Stimulated activated CD8-positive, alpha-beta memory T cell treated with anti-CD3 and anti-CD28 coated beads, Interleukin-7, amount 100 ng/mL, for 24 hours (primary cell): ENCODE results near the gene SMAD3.

Experiments
- DNase-seq: peaks from one replicate; pipeline ENCODE4 v3.0.0-alpha.2; 2020; ENCODE audit warnings: low read depth

The SMAD3 gene

DNA sequence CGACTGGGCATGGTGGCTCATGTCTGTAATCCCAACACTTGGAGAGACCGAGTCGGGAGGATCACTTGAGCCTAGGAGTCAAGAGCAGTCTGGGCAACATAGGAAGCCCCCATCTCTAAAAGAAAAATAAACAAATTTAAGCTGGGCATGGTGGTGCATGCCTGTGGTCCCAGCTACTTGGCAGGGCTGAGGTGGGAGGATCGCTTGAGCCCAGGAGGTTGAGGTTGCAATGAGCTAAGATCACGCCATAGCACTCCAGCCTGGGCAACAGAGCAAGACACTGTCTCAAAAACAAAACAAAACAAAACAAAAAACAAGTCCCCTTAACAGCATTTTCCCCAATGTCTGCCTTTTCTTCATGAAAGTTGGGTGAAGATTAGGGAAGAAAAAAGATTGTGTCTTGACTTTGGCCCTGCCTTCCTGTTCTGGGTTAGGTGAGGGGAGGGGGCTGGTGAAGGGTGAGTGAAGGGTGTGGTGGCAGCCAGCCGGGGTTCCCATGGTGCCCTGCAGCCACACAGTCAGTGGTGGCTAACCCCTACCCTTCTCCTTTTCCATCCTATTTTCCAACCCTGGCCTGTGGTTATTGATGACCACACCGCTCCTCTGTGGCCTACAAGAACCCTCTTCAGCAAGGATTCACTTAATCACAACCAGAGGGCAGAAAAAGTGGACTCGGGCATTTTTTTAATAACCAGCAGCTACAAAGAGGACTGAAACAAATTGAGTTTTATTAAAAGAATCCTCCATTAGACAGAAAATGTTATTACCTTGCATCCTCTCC lies 28.4 kb upstream of the SMAD3 start:
- DNase-seq, result no peak

DNA sequence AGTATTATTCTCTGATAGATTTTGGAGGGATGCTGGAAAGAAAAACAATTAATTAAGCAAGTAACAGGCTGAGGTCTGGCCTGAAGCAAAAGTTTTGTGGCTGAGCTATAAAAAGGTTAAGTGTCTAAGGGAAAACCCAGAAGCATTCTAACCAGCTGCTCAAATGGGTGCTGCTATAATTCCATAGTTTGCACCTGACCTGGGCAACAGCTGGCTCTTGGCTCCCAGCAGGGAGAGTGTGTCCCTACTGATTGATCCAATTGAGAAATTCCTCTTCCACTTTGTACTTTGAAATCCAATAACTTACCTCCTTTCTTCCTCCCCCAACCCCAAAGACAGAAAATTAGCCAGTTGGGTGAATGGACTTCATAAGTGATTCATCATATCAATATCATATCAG lies 27.7 kb upstream of the SMAD3 start:
- no peak for DNase-seq

DNA sequence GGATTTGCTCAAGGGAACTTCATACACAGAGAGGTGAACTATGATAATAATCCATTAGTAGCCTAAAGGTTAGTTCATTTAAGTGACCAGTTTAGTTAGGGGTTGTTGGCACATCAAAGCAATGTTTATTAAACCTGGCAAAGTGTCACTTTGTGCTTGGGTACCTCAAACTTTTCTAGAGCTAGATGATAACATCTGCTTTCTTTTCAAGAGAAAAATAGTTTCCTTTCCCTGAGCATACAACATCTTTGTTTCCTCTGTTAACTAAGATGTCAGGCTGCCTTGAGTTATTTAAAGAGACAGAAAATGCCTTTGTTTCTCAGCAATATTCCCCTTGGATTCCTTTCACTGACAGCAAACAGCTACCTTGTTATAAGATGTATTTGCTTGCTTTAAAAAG lies 26.7 kb upstream of the SMAD3 start:
- DNase-seq, result no peak

DNA sequence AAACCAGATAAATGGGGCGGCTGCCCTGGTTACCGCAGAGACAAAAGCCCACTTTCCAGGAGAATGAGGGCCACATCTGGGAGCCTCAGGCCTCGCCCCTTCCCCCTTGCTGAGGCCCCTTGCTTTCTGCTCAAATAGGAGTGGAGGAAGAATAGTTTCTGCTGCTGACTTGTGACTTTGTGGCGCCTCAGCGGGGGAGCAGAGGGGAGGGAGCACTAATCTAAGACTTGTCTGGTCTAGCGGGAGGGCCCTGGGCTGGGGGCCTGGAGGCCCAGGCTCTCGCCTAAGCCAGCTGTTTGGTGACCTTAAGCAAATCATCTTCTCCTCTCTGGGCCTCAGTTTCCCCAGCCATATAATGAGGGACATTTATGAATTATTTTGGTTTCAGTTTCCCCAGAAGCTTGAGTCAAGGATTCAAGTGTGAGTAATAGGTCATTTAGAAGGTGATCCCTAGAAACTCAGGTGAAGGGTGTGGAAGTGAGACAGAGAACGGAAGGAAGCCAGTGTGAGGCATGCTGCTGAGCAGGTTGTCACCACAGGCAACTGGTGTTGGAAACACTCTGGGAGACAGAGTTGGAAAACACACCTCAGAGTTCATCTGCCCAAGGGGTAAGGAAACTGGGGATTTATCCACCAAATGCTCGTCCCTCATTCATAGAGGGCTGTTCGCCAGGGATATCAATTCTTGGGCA lies 25.9 kb upstream of the SMAD3 start:
- DNase-seq, result no peak

DNA sequence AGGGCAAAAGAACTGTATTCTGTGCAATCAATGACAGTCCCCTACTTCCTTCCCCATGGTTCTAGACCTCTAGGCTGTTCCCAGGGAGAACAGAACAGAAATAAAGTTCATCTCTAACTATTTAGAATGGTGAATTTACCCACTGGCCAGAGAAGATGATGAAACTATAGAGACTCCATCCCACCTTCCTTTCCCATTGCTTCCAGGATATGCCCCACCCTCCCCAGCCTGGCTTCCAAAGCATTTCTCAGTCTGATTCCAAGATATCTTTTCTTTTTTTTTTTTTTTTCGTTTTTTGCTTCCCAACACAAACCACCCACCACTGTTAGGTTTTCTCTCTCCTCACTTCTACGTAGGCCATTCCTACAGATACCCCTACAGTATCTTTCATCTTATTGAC lies 25.1 kb upstream of the SMAD3 start:
- DNase-seq, result no peak

DNA sequence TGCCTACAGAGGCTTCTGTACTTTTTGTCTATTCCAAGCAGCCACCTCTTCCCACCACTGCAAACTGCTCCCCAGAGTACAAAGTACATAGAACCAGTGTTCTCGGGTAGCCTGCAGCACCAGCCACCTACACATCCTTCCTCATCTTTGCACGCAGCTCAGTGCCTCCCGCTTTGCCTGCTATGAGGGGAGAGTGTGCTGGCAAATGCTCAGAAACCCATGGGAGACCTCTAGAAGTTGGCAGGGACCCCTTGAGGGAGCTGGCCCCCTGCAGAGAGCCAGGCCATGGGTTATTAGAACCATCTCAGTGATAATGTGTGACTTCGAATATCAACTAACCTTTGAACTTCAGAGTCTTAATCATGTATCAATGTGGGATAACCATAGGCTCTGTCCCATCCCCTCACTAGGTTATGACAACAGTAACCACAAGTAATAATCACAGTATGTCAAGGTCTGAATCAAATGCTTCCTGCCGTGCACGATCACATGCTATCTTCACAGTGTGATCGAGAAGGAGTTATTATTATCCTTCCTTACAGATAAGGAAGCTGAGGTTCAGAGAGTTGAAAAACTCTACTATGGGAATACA lies 22.8 kb upstream of the SMAD3 start:
- no peak for DNase-seq

DNA sequence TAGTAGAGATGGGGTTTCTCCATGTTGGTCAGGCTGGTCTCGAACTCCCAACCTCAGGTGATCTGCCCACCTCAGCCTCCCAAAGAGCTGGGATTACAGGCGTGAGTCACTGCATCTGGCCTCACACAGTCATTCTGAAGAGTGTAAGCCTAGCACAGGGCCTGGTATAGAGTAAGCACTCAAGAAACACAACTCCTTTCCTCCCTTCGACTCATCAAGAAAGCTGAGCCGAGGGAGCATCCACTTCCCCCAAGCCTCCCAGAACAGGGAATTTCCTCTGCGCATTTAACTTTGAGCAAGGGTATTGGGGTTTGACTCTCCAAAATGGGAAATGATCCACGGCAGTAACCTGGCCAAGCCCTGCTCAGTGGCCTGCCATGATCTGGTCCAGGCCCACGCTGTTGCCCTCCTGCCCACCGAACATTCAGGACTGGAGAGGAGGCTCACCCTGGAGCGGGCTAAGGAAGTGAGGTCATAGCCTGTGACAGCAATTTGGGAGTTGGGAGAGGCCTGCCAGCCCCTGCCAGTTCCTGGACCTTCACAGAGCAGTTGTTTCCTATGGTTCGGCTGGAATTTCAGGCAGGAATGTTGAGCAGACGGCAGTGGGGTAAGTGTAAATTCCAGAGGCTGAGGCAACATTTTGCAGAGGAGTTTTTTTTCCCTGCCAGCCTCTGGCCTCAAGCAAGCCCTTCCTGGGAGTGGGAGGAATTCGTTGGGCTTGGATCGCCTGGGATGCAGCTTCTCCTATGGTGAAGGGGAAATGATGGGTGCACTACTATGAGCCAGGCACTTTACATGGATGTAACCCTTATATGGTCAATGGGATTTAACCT lies 21.2 kb upstream of the SMAD3 start:
- no peak for DNase-seq

DNA sequence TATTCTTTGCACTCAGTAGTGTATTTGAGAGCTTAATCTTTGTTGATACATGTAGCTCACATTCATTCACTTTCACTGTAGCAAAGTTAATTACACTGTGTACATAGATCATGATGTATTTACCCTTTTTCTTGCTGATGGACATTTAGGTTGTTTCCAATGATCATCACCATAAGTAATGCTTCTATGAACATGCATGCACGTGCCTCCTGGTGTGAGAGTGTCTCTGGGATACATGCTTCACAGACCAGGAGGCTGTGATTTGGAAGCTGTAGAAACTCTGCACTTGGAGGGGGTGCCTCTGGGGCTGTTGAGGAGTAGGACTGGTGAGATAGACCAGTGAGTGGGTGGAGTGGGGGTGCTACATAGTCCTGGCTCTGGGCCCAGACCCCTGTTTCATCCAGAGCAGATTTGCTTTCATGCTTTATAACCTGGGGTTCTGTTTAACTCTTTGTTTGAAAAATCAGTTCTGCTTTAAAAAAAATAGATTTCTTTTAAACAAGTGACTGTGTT lies 18.2 kb upstream of the SMAD3 start:
- DNase-seq, result no peak

DNA sequence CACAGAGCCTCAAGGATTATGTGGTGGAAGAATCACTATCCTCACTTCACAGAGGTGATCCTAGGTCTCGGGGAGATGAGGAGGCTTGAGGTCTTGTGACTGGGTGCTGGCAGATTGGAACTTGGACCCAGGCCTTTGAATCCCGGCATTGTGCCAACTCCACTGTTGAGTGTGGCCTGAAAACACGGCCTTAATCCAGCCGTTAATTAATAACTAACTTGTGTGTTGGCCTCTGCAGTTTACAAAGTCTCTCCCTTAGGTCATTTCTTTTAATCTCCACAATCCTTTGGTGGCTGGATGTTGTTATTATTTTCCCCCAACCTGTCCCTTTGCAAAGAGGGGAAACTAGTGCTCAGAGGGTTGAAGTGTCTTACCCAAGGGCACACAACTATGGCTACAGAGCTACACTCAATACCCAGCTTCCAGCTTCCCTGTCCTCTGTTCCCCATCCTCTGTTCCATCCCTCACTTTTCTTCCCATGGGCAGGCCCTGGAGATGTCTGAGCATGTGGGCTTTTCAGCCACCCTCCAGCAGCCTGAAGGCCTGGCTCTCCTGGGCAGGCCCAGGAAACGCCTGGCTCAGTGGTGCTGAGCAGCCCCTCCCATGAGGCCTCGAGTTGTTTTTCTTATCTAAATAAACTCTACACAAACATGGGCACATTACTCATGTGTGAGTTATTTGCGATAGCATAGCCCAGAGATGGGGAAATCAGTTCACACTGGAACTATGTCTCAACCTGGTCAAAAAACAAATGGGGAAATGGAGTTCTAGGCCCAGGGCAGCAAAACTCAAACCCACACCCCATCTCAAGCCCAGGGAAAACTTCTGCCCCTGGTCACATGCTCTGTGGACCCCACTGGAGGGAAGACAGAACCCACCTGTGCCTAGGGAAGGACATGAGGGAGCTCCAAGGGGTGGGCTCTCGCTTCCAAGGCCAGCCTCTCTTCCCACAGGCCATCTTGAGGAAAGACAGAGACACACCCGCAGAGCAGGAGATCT lies 16.8 kb upstream of the SMAD3 start:
- DNase-seq, result no peak

DNA sequence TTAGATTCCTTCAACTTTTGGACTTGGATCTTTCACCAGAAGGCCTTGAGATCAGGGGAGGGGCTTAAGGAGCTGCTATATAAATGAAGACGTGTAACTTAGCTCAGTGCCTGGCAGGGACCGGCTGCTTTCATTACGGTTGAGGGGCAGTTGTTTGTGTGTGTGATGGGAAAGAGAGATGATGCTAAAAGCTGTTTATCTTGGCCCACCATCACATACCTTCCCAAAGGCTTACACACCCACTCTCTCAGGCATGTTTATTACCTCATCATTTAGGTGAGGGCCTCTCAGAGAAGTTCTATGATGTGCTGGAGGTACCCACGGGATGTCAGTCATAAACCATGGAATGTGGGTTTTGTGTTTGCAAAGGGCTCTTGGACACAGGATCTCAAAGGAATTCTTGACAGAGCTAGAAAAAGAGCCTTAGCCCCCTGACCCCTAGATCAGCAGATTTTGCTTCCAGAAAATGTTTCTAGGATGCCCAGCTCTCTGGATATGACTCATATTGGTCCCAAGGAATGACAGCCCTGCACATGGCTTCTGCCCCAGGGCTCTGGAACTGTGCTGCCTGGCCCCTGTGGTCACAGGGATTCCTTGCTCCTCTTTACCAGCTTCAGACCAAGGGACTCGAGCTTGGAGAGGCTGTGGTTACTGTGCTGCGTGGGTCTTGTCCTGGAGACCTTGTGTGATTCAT lies 15.9 kb upstream of the SMAD3 start:
- DNase-seq, result no peak

DNA sequence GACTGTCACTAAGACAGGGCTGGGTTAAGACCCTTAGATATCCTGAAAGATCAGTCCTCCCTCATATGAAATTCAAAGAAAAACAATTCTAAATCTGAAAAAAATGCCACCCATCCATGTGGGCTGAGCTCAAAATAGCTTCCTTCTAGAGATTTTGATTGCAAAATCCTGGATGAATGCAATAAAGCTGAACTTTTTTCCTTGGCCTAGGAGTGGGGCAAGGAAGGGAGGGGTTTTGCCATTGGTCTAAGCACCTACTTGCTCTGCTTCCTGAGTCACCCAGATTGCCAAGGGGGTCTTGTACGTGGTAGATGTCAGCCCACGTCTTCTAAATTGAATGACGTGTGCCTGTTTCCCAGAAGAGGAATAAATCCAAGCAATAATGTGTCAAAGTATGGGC lies 15.3 kb upstream of the SMAD3 start:
- no peak for DNase-seq

DNA sequence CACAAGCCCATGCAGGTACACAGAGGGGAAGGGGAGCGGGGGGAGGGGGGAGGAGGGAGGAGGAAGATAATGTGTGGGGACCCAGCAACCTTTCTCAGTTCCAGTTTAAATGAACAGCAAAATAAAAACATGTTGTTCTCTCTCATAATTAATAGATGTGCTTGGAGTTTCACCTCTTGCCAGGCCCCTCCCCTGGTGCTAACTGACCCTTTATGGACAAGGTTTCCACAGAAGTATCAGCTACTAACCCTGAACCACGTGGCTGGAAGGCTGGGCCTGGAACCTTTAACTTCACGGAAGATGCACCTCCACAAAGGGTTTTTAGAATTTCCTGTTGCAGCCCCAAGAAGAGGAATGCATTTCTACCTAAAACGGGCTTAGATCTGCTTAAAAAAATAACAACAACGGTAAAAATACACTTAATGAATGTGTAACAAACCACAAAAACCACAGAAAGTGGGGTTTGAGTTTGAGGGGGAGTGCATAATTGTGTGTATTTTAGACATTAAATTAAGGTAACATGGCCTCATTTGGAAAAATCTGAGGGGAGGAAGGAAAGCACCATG lies 14.8 kb upstream of the SMAD3 start:
- no peak for DNase-seq

DNA sequence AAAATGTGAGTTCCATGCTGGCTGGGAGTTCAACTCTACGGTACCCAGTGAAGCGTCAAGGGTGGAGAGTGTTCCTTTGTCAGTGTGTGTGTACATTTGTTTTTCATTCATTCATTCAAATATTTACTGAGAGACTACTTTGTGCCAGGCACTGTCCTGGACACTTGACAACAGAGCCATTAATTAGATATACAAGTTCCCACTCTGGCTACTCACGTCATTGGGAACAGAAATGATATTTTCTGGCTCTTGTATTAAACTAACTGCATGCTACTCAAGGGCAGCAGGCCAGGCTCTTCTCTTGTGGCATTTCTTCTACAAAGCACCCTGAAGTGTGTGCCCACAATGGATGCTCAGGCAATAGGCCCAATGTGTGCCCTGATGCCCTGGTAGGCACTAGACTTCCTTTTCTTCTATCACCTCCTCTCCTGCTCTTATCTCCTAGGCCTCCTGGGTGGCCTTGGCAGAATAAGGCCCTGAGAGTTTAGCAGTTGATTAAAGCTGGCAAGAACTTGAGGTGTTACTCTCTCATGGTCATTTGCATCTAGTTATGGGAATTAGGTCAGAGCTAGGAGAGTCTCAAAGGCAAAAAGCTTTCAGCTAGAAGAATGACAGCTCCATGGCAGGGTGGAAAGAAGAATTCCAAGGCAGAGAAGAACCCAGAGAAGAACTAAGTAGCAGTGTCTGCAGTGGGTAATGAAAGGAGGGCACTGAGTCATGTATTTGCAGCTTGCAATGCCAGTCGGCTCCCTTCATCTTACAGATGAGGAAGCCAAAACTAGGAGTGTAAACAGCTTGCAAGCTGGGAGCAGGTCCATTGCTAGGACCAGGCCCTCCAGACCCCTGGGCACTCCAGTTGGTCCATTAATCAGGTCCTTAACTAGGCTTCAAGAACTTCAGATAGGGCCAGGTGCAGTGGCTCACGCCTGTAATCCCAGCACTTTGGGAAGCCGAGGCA lies 14.0 kb upstream of the SMAD3 start:
- no peak for DNase-seq

DNA sequence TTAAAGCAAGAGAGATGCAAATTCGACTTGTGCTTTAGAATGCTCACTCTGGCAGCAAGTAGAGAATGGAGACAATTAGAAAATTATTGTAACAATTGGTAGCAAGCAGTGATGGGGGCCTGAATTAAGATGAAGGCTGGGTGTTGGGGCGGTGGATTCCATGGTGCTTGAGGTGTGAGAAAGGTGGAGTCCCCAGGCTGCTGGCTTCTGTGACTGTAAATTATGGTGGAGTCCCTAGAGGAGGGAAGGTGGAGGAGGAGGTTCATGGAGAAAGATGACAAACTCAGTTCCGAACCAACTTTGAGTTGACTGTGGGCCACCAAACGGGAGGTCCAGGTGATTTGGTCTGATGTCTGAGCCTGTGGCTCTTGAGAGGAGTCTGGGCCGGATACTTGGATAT lies 10.7 kb upstream of the SMAD3 start:
- no peak for DNase-seq

DNA sequence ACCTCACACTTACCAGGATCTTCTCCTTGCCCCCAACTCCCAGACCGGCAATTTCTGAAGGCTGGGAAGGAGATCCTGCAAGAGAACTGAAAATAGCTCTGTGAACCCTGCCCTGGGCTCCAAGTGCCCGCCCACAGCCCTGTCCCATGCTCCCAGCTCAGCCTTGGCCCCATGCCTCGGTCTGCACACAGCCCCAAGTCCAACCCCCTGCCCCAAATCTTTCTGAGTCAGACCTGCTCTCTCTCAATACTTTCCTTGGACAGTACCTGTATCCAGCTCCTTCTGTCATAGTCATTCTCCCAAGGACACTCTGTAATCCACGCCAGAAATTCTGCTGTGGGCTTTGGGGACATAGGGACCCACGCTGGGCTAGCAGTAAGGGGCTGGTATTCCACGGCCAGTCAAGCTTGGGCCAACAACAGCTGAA lies 6.3 kb upstream of the SMAD3 start:
- DNase-seq, result no peak

DNA sequence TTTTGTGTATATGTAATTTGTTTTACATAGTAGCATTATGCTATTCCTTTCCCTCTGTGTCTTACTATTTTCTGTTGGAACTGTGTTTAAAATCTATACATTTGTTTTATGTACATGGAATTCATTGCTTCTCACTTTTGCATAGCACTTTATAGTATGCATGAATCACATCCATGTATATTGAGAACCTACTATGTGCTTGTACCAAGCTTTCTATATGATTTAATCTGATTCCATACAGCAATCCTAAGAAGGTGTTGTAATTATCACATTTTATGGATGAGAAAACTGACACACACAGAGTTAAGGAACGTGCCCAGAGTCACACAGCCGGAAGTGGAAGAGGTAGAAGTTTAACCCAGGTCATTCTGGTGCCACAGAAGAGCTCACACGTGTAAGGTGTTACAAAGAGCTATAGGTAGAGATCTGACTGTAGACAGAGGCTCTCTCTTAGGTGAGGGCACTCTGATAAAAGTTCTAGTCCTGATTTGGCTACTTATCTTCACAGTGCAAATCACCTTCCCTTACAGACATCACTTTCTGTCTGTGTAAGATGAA lies 3.5 kb upstream of the SMAD3 start:
- DNase-seq, result no peak

DNA sequence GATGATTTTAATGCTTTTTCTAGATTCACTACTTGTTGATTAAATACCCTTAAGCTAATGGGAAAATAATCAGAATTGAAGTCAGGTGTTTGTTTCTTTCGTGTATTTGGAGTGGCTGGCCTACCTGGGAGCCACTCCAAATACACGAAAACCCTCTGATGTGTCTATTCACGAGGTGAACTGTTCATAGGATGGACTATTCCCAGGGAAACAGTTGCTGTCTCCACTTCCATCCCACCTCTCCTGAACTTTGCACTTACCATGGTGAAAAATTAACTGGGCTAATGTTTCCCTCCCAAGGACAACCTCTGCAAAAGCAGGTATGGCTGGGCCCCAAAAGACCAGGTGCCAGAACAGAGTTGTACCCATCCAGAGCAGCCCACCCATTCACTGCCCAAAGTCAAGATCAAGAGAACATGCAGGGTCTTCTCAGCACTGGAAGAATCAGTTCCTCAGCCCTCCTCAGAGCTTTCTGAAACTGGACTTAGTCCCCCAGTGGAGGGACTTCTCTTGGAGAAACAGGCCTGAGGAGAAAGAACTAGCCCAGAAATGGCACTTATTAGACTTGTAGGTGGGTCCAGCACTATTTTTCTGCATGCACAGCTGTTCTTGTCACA lies 2.9 kb upstream of the SMAD3 start:
- no peak for DNase-seq
